SK-N-SH treated with all-trans-retinoic acid at 6 μM for 48 hours (cell line): Measurements from ENCODE around the gene JSRP1.

ENCODE experiments used
- ATAC-seq: fragments of 200-7000 bp; cut with Tn5 transposase; 3 replicates; pipeline ENCODE4 v1.9.1; 2020; ENCODE audit warnings: mild to moderate bottlenecking, moderate library complexity
- ARNTL ChIP-seq: fragments of 450-650 bp; formaldehyde crosslinking; IDR thresholded peaks from 2 replicates; pipeline ENCODE4 v1.5.0; 2020; ENCODE audit warnings: low read depth, mild to moderate bottlenecking, moderate library complexity, borderline replicate concordance
- CSDC2 ChIP-seq: fragments of 250-450 bp; sonication (Bioruptor Pico); IDR thresholded peaks from 2 replicates; pipeline ENCODE4 v1.5.0; 2020; ENCODE audit warnings: mild to moderate bottlenecking, moderate library complexity
- ESRRG ChIP-seq: fragments of 250-450 bp; sonication (Bioruptor Pico); IDR thresholded peaks from 2 replicates; pipeline ENCODE4 v1.6.1; 2021; ENCODE audit warnings: mild to moderate bottlenecking
- GLIS3 ChIP-seq: fragments of 250-450 bp; sonication (Bioruptor Pico); IDR thresholded peaks from 2 replicates; pipeline ENCODE4 v1.5.0; 2020; ENCODE audit warnings: mild to moderate bottlenecking, moderate library complexity
- ISL1 ChIP-seq: fragments of 250-450 bp; sonication (Bioruptor Pico); IDR thresholded peaks from 2 replicates; pipeline ENCODE4 v2.1.2; 2022; ENCODE audit warnings: mild to moderate bottlenecking, moderate library complexity
- OSR1 ChIP-seq: fragments of 250-450 bp; sonication (Bioruptor Pico); IDR thresholded peaks from 2 replicates; pipeline ENCODE4 v1.8.0; 2022; ENCODE audit warnings: moderate library complexity, mild to moderate bottlenecking, inconsistent platforms
- PPARA ChIP-seq: fragments of 250-450 bp; sonication (Bioruptor Pico); IDR thresholded peaks from 2 replicates; pipeline ENCODE4 v1.5.0; 2020; ENCODE audit warnings: mild to moderate bottlenecking, borderline replicate concordance
- RARB ChIP-seq: fragments of 250-450 bp; sonication (Bioruptor Pico); IDR thresholded peaks from 2 replicates; pipeline ENCODE4 v1.8.0; 2021; ENCODE audit warnings: mild to moderate bottlenecking, moderate library complexity
- SNAI2 ChIP-seq: fragments of 250-450 bp; sonication (Bioruptor Pico); IDR thresholded peaks from 2 replicates; pipeline ENCODE4 v1.5.0; 2020; ENCODE audit warnings: mild to moderate bottlenecking, moderate library complexity
- TCF4 ChIP-seq: fragments of 250-450 bp; sonication (Bioruptor Pico); IDR thresholded peaks from 2 replicates; pipeline ENCODE4 v1.8.0; 2021; ENCODE audit warnings: mild to moderate bottlenecking, moderate library complexity, borderline replicate concordance
- ZC3H10 ChIP-seq: fragments of 250-450 bp; sonication (Bioruptor Pico); IDR thresholded peaks from 2 replicates; pipeline ENCODE4 v1.5.1; 2021; ENCODE audit warnings: mild to moderate bottlenecking, moderate library complexity
- ZFP30 ChIP-seq: fragments of 450-650 bp; formaldehyde crosslinking; IDR thresholded peaks from 2 replicates; pipeline ENCODE4 v1.5.0; 2022; ENCODE audit warnings: mild to moderate bottlenecking, moderate library complexity
- ZNF565 ChIP-seq: fragments of 450-650 bp; formaldehyde crosslinking; conservative IDR thresholded peaks from 2 replicates; pipeline ENCODE4 v1.5.0; 2020; ENCODE audit warnings: low read depth, mild to moderate bottlenecking, moderate library complexity
- ZNF70 ChIP-seq: fragments of 450-650 bp; formaldehyde crosslinking; IDR thresholded peaks from 2 replicates; pipeline ENCODE4 v1.5.0; 2020; ENCODE audit warnings: mild to moderate bottlenecking, moderate library complexity
- ZNF8 ChIP-seq: fragments of 450-650 bp; formaldehyde crosslinking; IDR thresholded peaks from 2 replicates; pipeline ENCODE4 v1.5.0; 2020; ENCODE audit warnings: mild to moderate bottlenecking, moderate library complexity
- TF ChIP-seq, protein P1 (sequence below): fragments of 250-450 bp; sonication (Bioruptor Pico); IDR thresholded peaks from 2 replicates; pipeline ENCODE4 v1.8.0; 2020; ENCODE audit warnings: mild to moderate bottlenecking, moderate library complexity, borderline replicate concordance
- TF ChIP-seq, protein P2 (sequence below): fragments of 250-450 bp; sonication (Bioruptor Pico); IDR thresholded peaks from 2 replicates; pipeline ENCODE4 v1.5.0; 2020; ENCODE audit warnings: mild to moderate bottlenecking, moderate library complexity
- TF ChIP-seq, protein P3 (sequence below): fragments of 250-450 bp; sonication (Bioruptor Pico); IDR thresholded peaks from 2 replicates; pipeline ENCODE4 v1.5.1; 2020; ENCODE audit warnings: low read depth, mild to moderate bottlenecking, moderate library complexity
- TF ChIP-seq, protein P4 (sequence below): fragments of 250-450 bp; sonication (Bioruptor Pico); IDR thresholded peaks from 2 replicates; pipeline ENCODE4 v1.5.1; 2021; ENCODE audit warnings: mild to moderate bottlenecking, moderate library complexity
- TF ChIP-seq, protein P5 (sequence below): fragments of 250-450 bp; sonication (Bioruptor Pico); IDR thresholded peaks from 2 replicates; pipeline ENCODE4 v1.8.0; 2021; ENCODE audit warnings: low read depth, mild to moderate bottlenecking, moderate library complexity, borderline replicate concordance

Gene JSRP1

DNA sequence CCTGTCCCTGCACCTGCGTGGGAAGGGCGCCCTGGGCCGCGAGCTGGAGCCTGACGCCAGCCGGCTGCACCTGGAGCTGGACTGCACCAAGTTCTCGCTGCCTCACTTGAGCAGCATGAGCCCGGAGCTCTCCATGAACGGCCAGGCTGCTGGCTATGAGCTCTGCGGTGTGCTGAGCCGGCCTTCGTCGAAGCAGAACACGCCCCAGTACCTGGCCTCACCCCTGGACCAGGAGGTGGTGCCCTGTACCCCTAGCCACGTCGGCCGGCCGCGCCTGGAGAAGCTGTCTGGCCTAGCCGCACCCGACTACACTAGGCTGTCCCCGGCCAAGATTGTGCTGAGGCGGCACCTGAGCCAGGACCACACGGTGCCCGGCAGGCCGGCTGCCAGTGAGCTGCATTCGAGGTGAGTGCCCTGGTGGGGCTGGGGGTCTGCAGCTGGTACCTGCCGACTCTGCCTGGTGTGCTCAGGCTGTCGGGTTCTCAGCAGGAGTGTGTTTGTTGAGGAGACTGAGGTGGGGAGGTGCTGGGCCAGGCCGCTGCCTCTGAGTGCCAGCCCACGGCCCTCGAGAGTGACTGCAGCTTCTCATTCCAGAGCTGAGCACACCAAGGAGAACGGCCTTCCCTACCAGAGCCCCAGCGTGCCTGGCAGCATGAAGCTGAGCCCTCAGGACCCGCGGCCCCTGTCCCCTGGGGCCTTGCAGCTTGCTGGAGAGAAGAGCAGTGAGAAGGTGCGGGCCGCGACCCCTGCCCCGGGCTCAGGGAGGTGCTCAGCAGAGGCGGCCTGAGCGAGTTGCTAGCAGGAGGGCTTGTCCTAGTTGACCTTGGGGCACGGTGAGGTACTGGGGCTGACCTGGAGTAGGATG, 39.6 kb downstream of the JSRP1 start:
- ATAC-seq, result no peak
- TF ChIP-seq PPARA (CRISPR knock-in tag) (no peak), ZNF8 (no peak), ZNF70 (CRISPR knock-in tag) (no peak), GLIS3 (no peak), ARNTL (CRISPR knock-in tag) (no peak), ZFP30 (CRISPR knock-in tag) (no peak), ZC3H10 (CRISPR knock-in tag) (no peak), ESRRG (no peak), OSR1 (CRISPR knock-in tag) (no peak), ZNF565 (no peak), SNAI2 (no peak), TCF4 (CRISPR knock-in tag) (no peak), RARB (CRISPR knock-in tag) (no peak), ISL1 (CRISPR knock-in tag) (no peak)
- TF ChIP-seq, protein P1, sequence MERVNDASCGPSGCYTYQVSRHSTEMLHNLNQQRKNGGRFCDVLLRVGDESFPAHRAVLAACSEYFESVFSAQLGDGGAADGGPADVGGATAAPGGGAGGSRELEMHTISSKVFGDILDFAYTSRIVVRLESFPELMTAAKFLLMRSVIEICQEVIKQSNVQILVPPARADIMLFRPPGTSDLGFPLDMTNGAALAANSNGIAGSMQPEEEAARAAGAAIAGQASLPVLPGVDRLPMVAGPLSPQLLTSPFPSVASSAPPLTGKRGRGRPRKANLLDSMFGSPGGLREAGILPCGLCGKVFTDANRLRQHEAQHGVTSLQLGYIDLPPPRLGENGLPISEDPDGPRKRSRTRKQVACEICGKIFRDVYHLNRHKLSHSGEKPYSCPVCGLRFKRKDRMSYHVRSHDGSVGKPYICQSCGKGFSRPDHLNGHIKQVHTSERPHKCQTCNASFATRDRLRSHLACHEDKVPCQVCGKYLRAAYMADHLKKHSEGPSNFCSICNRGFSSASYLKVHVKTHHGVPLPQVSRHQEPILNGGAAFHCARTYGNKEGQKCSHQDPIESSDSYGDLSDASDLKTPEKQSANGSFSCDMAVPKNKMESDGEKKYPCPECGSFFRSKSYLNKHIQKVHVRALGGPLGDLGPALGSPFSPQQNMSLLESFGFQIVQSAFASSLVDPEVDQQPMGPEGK (CRISPR knock-in tag), result no peak
- TF ChIP-seq, protein P2, sequence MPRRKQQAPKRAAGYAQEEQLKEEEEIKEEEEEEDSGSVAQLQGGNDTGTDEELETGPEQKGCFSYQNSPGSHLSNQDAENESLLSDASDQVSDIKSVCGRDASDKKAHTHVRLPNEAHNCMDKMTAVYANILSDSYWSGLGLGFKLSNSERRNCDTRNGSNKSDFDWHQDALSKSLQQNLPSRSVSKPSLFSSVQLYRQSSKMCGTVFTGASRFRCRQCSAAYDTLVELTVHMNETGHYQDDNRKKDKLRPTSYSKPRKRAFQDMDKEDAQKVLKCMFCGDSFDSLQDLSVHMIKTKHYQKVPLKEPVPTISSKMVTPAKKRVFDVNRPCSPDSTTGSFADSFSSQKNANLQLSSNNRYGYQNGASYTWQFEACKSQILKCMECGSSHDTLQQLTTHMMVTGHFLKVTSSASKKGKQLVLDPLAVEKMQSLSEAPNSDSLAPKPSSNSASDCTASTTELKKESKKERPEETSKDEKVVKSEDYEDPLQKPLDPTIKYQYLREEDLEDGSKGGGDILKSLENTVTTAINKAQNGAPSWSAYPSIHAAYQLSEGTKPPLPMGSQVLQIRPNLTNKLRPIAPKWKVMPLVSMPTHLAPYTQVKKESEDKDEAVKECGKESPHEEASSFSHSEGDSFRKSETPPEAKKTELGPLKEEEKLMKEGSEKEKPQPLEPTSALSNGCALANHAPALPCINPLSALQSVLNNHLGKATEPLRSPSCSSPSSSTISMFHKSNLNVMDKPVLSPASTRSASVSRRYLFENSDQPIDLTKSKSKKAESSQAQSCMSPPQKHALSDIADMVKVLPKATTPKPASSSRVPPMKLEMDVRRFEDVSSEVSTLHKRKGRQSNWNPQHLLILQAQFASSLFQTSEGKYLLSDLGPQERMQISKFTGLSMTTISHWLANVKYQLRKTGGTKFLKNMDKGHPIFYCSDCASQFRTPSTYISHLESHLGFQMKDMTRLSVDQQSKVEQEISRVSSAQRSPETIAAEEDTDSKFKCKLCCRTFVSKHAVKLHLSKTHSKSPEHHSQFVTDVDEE (CRISPR knock-in tag), result no peak
- TF ChIP-seq, protein P3, sequence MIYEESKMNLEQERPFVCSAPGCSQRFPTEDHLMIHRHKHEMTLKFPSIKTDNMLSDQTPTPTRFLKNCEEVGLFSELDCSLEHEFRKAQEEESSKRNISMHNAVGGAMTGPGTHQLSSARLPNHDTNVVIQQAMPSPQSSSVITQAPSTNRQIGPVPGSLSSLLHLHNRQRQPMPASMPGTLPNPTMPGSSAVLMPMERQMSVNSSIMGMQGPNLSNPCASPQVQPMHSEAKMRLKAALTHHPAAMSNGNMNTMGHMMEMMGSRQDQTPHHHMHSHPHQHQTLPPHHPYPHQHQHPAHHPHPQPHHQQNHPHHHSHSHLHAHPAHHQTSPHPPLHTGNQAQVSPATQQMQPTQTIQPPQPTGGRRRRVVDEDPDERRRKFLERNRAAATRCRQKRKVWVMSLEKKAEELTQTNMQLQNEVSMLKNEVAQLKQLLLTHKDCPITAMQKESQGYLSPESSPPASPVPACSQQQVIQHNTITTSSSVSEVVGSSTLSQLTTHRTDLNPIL, result no peak
- TF ChIP-seq, protein P4, sequence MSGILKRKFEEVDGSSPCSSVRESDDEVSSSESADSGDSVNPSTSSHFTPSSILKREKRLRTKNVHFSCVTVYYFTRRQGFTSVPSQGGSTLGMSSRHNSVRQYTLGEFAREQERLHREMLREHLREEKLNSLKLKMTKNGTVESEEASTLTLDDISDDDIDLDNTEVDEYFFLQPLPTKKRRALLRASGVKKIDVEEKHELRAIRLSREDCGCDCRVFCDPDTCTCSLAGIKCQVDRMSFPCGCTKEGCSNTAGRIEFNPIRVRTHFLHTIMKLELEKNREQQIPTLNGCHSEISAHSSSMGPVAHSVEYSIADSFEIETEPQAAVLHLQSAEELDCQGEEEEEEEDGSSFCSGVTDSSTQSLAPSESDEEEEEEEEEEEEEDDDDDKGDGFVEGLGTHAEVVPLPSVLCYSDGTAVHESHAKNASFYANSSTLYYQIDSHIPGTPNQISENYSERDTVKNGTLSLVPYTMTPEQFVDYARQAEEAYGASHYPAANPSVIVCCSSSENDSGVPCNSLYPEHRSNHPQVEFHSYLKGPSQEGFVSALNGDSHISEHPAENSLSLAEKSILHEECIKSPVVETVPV (CRISPR knock-in tag), result no peak
- TF ChIP-seq, protein P5, sequence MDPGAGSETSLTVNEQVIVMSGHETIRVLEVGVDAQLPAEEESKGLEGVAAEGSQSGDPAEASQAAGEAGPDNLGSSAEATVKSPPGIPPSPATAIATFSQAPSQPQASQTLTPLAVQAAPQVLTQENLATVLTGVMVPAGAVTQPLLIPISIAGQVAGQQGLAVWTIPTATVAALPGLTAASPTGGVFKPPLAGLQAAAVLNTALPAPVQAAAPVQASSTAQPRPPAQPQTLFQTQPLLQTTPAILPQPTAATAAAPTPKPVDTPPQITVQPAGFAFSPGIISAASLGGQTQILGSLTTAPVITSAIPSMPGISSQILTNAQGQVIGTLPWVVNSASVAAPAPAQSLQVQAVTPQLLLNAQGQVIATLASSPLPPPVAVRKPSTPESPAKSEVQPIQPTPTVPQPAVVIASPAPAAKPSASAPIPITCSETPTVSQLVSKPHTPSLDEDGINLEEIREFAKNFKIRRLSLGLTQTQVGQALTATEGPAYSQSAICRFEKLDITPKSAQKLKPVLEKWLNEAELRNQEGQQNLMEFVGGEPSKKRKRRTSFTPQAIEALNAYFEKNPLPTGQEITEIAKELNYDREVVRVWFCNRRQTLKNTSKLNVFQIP (CRISPR knock-in tag), result no peak
- TF ChIP-seq, all 23 proteins: peak for 0

DNA sequence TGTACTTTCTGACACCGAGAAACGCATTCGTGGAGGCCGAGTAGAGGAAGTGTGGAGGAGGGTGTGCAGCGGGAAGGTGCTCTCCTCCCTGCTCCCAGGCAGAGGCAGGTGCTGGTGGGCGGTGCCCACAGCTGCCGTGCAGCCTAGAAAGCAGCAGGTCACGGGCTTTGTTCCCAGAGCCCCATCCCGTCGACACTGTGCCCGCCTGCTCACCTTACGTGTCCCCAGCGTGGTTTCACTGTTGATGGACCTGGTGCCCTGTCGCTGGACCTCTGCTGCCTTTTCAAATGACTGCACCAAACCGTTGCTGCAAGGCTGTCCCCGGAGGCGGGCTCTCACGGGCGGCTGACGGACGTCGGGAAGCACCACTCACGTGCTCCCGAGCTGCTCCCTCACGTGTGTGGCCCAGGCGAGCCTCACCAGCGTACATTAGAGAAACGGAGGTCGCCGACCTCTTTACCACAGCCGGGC, 40.9 kb downstream of the JSRP1 start:
- no peak for ATAC-seq
- TF ChIP-seq ZNF8, result no peak
- TF ChIP-seq ZFP30 (CRISPR knock-in tag), result no peak

DNA sequence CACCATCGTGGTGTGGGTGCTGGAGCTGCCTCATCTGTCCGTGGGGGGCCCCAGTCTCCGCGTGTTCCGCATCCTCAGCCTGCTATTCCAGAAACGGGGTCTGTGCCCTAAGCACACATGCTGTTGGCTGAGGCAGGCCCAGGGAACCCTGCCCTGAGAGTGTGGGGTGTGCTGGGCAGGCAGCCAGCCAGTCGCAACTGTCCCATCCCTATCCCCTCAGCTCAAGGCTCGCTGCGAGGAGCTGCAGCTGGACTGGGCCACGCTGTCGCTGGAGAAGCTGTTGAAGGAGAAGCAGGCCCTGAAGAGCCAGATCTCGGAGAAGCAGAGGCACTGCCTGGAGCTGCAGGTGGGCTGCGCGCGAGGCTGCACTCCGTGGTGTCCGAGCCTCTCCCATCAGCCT, 42.0 kb downstream of the JSRP1 start:
- no peak for TF ChIP-seq GLIS3
- no peak for TF ChIP-seq CSDC2
- TF ChIP-seq, protein P2 (CRISPR knock-in tag), result no peak
- TF ChIP-seq ZNF70 (CRISPR knock-in tag), result no peak
- TF ChIP-seq, protein P1 (CRISPR knock-in tag), result no peak
- no peak for ATAC-seq
